Measurements from ENCODE around the gene OPCML.

DNA sequence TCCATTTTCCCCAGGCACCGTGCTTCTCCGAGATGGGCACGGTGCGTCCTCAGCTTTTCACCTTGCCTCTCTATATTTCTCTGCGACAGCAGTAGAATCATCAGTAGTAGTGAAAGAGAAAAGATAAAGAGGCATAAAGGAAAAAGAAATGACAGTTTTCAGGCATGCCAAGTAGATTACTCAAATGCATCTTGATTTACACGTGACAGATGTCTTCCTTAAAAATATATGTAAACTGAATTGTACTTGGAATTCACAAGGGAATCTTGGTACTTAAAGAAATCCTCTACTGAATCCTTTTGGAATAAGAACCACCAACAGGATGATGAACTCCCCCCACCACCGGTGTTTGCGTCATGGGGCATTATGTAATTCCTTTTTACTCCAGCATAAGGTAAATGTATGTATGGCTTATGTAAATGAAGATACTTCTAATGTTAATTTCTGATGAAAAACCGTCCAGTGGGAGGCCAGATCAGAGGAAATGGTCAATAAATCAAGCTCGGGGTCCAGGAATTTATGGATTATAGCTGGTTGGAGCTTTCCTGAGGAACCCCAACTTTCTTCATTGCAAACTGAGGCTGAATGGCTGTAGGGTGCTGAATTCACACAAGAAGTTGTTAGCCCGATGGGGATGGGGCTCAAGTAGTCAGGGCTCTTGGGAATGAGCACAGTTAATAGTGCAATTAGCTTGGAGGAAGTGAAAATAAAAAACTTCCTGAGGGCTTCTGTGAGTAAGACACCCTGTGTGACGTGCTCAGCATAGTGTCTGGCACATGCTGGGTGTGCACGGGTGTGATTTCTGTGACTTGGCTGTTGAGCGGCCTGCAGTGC lies 630.4 kb downstream of the OPCML start:
- TF ChIP-seq, protein P1, sequence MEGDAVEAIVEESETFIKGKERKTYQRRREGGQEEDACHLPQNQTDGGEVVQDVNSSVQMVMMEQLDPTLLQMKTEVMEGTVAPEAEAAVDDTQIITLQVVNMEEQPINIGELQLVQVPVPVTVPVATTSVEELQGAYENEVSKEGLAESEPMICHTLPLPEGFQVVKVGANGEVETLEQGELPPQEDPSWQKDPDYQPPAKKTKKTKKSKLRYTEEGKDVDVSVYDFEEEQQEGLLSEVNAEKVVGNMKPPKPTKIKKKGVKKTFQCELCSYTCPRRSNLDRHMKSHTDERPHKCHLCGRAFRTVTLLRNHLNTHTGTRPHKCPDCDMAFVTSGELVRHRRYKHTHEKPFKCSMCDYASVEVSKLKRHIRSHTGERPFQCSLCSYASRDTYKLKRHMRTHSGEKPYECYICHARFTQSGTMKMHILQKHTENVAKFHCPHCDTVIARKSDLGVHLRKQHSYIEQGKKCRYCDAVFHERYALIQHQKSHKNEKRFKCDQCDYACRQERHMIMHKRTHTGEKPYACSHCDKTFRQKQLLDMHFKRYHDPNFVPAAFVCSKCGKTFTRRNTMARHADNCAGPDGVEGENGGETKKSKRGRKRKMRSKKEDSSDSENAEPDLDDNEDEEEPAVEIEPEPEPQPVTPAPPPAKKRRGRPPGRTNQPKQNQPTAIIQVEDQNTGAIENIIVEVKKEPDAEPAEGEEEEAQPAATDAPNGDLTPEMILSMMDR (IDR thresholded peaks at IDR 0.05; ENCODE audit: low read depth, low read length, poor library complexity, severe bottlenecking) = no peak
- TF ChIP-seq EZH2phosphoT487 (IDR thresholded peaks at IDR 0.05; ENCODE audit: borderline replicate concordance, low read length) = no peak

Measured in DOHH2 (cell line).